Testis (tissue), 2 donors: ENCODE measurements around the gene PIGX.

ENCODE experiments used
- CTCF ChIP-seq, 3 experiments: fragments of 450-650 bp in 2 of 3; fragments of 200-600 bp in 1 of 3; sonication (generic) in 1 of 3; IDR thresholded peaks; one replicate each; pipeline ENCODE4 v1.5.1; 2016 to 2019; ENCODE audit warnings: antibody characterized with exemption in 3 of 3, mild to moderate bottlenecking in 2 of 3, moderate library complexity in 1 of 3
- POLR2A ChIP-seq: fragments of 450-650 bp; IDR thresholded peaks from one replicate; pipeline ENCODE4 v1.6.1; 2017; ENCODE audit warnings: antibody characterized with exemption, mild to moderate bottlenecking, moderate library complexity

- no peak for TF ChIP-seq POLR2A
- TF ChIP-seq CTCF (IDR thresholded peaks at IDR 0.05) = no peak
Observed at GRCh38 chr3:196686436-196686835, 25.7 kb upstream of the PIGX start.
